ENCODE data around the gene NID1. TPM values are rescaled to one million over a fixed set of nuclear protein-coding genes. Genes with fewer than 3 reads are reported as not detected.

Gene NID1
- total RNA-seq, 1 donor = 68.1 TPM

GRCh38 chr1:235938709-235939479, 126.0 kb downstream of the NID1 start:
- H3K4me3 ChIP-seq (ENCODE audit: low read depth, low read length) = no peak overlapping the region
- no peak for TF ChIP-seq CTCF (IDR thresholded peaks at IDR 0.05; ENCODE audit: insufficient read depth, low read length)
- no peak for DNase-seq (ENCODE audit: low read depth)

- H3K4me3 ChIP-seq (ENCODE audit: low read depth, low read length) = no peak overlapping the region
- TF ChIP-seq CTCF (IDR thresholded peaks at IDR 0.05; ENCODE audit: insufficient read depth, low read length) = no peak
- no peak for DNase-seq (ENCODE audit: low read depth)
Observed at GRCh38 chr1:235937123-235937522, 127.8 kb downstream of the NID1 start.

GRCh38 chr1:235935235-235936225, 129.4 kb downstream of the NID1 start:
- TF ChIP-seq CTCF (IDR thresholded peaks at IDR 0.05; ENCODE audit: insufficient read depth, low read length) = no peak
- peak; percentile 67 for DNase-seq (ENCODE audit: low read depth)
- H3K4me3 ChIP-seq (ENCODE audit: low read depth, low read length) = no peak overlapping the region

- TF ChIP-seq CTCF (IDR thresholded peaks at IDR 0.05; ENCODE audit: insufficient read depth, low read length) = no peak
- no peak overlapping the region for H3K4me3 ChIP-seq (ENCODE audit: low read depth, low read length)
- no peak for DNase-seq (ENCODE audit: low read depth)
Observed at GRCh38 chr1:235933766-235934116, 131.1 kb downstream of the NID1 start.

- no peak overlapping the region for H3K4me3 ChIP-seq (ENCODE audit: low read depth, low read length)
- no peak for DNase-seq (ENCODE audit: low read depth)
- no peak for TF ChIP-seq CTCF (IDR thresholded peaks at IDR 0.05; ENCODE audit: insufficient read depth, low read length)
Observed at GRCh38 chr1:235933017-235933765, 131.7 kb downstream of the NID1 start.

GRCh38 chr1:235932090-235932510, 132.8 kb downstream of the NID1 start:
- TF ChIP-seq CTCF (IDR thresholded peaks at IDR 0.05; ENCODE audit: insufficient read depth, low read length) = no peak

More at GRCh38 chr1:235932090-235932510, 132.8 kb downstream of the NID1 start:
- no peak for DNase-seq (ENCODE audit: low read depth)
- no peak overlapping the region for H3K4me3 ChIP-seq (ENCODE audit: low read depth, low read length)

Data from fibroblast of the aortic adventitia (primary cell).